HEK293T (cell line): ENCODE results near the gene SKP1.

Source experiments
- CTCF ChIA-PET: fragments of 350-600 bp; formaldehyde crosslinking; extraction: SDS; loops from one replicate; lab custom pipeline; 2021; ENCODE audit warnings: antibody characterized with exemption, inconsistent platforms; lab: Yijun Ruan, JAX
- POLR2A ChIA-PET: fragments of 350-600 bp; formaldehyde crosslinking; extraction: SDS; loops from one replicate; lab custom pipeline; 2020; ENCODE audit warnings: antibody characterized with exemption, inconsistent platforms; lab: Yijun Ruan, JAX
- DNase-seq: peaks from one replicate; pipeline ENCODE4 v3.0.0; 2012; ENCODE audit warnings: mixed read lengths; ENCODE audit errors: extremely low spot score
- ARNT ChIP-seq: fragments of 450-650 bp; IDR thresholded peaks from 2 replicates; pipeline ENCODE4 v1.6.1; 2017; ENCODE audit warnings: mild to moderate bottlenecking
- BHLHE40 ChIP-seq: fragments of 450-650 bp; IDR thresholded peaks from 2 replicates; pipeline ENCODE4 v1.6.1; 2016; ENCODE audit warnings: mild to moderate bottlenecking, moderate library complexity, borderline replicate concordance
- CTBP1 ChIP-seq: fragments of 450-650 bp; IDR thresholded peaks from 2 replicates; pipeline ENCODE4 v1.6.1; 2016; ENCODE audit warnings: borderline replicate concordance
- ELF4 ChIP-seq: fragments of 450-650 bp; IDR thresholded peaks from 2 replicates; pipeline ENCODE4 v1.6.1; 2017; ENCODE audit warnings: antibody characterized with exemption
- FOXA1 ChIP-seq: fragments of 450-650 bp; IDR thresholded peaks from 2 replicates; pipeline ENCODE4 v1.6.1; 2016; ENCODE audit warnings: mild to moderate bottlenecking
- FOXK2 ChIP-seq: fragments of 450-650 bp; IDR thresholded peaks from 2 replicates; pipeline ENCODE4 v1.6.1; 2016; ENCODE audit warnings: mild to moderate bottlenecking
- FOXM1 ChIP-seq: fragments of 450-650 bp; IDR thresholded peaks from 2 replicates; pipeline ENCODE4 v1.6.1; 2017; ENCODE audit warnings: mild to moderate bottlenecking, borderline replicate concordance
- HDGF ChIP-seq: fragments of 450-650 bp; IDR thresholded peaks from 2 replicates; pipeline ENCODE4 v1.6.1; 2017; ENCODE audit warnings: antibody characterized with exemption, borderline replicate concordance
- L3MBTL2 ChIP-seq: fragments of 450-650 bp; conservative IDR thresholded peaks from 2 replicates; pipeline ENCODE4 v1.6.1; 2016; ENCODE audit warnings: mild to moderate bottlenecking
- LEF1 ChIP-seq: fragments of 450-650 bp; IDR thresholded peaks from 2 replicates; pipeline ENCODE4 v1.6.1; 2017; ENCODE audit warnings: mild to moderate bottlenecking, borderline replicate concordance
- NFRKB ChIP-seq: fragments of 450-650 bp; IDR thresholded peaks from 2 replicates; pipeline ENCODE4 v1.6.1; 2016; ENCODE audit warnings: mild to moderate bottlenecking, moderate library complexity
- SP1 ChIP-seq: fragments of 450-650 bp; IDR thresholded peaks from 2 replicates; pipeline ENCODE4 v1.6.1; 2017
- SUZ12 ChIP-seq: fragments of 450-650 bp; IDR thresholded peaks from 2 replicates; pipeline ENCODE4 v1.6.1; 2016; ENCODE audit warnings: mild to moderate bottlenecking
- TARDBP ChIP-seq: fragments of 450-650 bp; IDR thresholded peaks from 2 replicates; pipeline ENCODE4 v1.6.1; 2016
- ZNF384 ChIP-seq: fragments of 450-650 bp; IDR thresholded peaks from 2 replicates; pipeline ENCODE4 v1.6.1; 2016
- TF ChIP-seq, protein P1 (sequence below): fragments of 450-650 bp; IDR thresholded peaks from 2 replicates; pipeline ENCODE4 v1.6.1; 2016

The SKP1 gene

DNA sequence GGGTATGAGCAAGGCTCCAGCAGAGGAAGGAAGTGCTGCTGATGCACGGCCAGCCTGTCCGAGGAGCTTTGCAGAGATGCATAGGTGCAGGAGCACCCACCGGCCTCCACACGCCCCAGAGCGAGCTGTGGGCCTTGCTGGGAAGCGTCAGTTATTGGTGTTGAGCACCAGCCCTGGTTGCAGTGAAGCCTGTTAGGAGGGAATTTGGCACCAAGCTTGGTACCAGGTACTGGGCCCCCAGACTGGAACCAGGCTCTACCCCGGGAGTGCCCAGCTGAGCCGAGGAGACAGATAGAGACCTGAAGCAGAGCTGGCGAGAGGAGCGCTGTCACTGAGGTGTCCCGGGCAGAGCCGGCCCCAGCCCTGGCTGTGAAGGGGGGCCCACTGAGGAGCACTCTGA is 57.0 kb downstream of the SKP1 start:
- DNase-seq, result no peak
- TF ChIP-seq HDGF, result no peak
- POLR2A ChIA-PET, result no interaction called here
- CTCF ChIA-PET, result interaction anchor here (0.7 kb wide), 1 partner anchor 20 kb away, joined by 3 read pairs; no protein-coding TSS in a partner anchor

DNA sequence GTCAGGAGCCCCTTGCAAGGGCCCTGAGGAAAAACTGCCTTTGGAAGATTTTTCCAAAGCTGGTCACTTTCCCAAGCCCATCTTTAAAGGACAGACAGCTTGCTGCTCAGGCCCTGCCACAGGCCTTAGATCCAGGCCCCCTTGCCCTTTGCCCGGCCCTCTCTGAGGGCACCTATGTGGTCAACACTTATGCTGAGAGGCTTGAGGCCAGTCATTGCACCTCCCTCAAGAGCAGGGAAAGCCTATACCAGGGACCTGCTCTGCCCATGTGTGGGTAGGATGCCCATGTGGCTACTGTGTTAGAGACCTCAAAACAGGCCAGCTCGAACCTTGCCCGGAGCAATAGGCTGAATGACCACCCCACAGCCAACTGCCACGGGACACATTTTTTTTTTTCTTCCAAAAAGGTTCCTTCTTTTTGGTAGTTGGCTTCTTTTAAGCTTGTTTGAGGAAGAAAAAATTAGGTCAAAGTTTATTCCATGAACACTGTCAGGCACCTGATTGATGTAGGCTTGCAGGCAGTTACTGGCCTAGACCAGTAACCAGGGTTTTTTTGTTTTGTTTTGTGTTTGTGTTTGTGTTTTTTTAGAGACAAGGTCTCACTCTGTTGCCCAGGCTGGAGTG is 58.4 kb downstream of the SKP1 start:
- no peak for DNase-seq
- ChIA-PET CTCF (interaction anchor here (0.5 to 1.4 kb wide), 2 partner anchors 79 to 135 kb away, joined by 3 to 7 read pairs; no protein-coding TSS in a partner anchor), POLR2A (no interaction called here)
- TF ChIP-seq FOXA1, result no peak
- no peak for TF ChIP-seq BHLHE40
- TF ChIP-seq ARNT, result no peak
- TF ChIP-seq TARDBP, result no peak
- TF ChIP-seq ZNF384, result no peak
- TF ChIP-seq ELF4, result no peak
- TF ChIP-seq L3MBTL2, result no peak
- no peak for TF ChIP-seq SUZ12
- no peak for TF ChIP-seq FOXK2
- TF ChIP-seq CTBP1, result no peak
- no peak for TF ChIP-seq FOXM1
- TF ChIP-seq SP1, result no peak
- TF ChIP-seq, protein P1, sequence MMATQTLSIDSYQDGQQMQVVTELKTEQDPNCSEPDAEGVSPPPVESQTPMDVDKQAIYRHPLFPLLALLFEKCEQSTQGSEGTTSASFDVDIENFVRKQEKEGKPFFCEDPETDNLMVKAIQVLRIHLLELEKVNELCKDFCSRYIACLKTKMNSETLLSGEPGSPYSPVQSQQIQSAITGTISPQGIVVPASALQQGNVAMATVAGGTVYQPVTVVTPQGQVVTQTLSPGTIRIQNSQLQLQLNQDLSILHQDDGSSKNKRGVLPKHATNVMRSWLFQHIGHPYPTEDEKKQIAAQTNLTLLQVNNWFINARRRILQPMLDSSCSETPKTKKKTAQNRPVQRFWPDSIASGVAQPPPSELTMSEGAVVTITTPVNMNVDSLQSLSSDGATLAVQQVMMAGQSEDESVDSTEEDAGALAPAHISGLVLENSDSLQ, result no peak

DNA sequence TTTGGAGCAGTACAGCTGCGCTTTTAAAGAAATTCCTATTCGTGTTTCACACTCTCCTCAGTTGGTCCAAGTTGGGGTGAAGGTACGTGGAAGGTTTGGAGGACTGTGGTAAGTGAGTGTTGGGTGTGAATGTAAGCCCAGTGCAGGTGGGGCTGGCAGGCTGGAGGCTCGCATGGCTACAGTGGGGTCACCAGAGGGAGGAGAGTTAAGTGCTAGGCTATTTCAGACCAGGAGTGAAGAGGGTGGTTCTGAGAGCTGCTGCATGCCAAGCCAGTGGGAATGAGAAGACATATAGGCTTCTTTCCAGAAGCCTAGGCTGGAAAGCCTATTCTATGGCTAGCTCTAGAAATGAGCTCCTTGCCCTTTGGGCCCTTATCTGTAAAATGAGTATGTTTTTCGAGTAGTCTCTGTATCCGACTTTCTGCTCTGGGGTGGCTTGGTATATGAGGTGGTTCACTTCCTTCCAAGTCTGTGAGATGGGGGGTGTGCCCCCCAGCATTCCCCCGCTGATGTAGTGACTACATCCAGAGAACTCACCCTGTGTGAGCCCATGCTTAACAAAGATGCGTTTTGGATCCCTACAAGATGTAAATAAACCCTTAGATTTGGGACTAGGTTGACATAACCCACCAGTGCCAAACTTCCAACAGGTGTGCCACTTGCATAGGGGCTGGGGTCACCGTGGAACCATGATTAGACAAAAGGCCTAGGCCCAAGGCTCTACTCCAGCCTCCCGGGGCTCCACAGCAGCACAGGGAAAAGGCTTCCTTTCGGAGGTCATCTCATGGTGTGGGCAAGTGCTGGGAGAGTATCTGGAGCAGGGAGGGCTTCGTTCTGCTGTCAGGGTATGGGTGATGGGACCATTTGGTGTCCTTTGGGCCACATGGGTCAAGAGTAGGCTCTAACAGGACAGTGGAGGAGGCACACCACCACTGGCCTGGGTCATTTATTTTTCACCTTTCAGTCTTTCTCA is 59.7 kb downstream of the SKP1 start:
- ChIA-PET CTCF (interaction anchor here (1.4 kb wide), 1 partner anchor 9 kb away, joined by 3 read pairs; no protein-coding TSS in a partner anchor), POLR2A (no interaction called here)
- no peak for TF ChIP-seq ELF4
- TF ChIP-seq BHLHE40, result no peak
- no peak for TF ChIP-seq SP1
- TF ChIP-seq TARDBP, result no peak
- no peak for TF ChIP-seq L3MBTL2
- TF ChIP-seq, protein P1, result no peak
- TF ChIP-seq FOXA1, result no peak
- no peak for DNase-seq

DNA sequence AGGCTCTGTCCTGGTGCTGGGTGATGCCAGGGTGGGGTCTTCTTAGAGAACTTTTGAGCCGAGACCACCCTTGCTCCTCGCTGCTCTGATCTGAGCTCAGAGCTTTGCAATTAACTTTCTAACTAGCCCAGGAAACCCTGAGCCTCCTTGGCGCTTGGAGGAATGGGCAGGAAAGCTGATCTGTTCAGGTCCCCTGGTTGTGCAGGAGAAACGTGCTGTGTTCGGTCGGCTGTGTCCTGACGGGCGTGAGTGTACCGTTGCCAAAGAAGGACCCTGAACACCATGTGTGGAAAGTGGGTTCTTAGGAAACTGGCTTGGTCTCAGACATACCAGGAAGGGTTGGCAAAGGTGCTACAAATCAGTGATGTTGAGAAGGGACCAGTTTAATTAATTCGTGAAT is 60.5 kb downstream of the SKP1 start:
- no peak for DNase-seq
- CTCF ChIA-PET, result interaction anchor here (1.4 kb wide), 1 partner anchor 9 kb away, joined by 3 read pairs; no protein-coding TSS in a partner anchor
- POLR2A ChIA-PET, result no interaction called here
- TF ChIP-seq ARNT (no peak), FOXK2 (no peak), LEF1 (no peak), FOXM1 (no peak), CTBP1 (no peak), HDGF (no peak), SUZ12 (no peak), NFRKB (no peak), FOXA1 (no peak), TARDBP (no peak), L3MBTL2 (no peak), SP1 (no peak)

DNA sequence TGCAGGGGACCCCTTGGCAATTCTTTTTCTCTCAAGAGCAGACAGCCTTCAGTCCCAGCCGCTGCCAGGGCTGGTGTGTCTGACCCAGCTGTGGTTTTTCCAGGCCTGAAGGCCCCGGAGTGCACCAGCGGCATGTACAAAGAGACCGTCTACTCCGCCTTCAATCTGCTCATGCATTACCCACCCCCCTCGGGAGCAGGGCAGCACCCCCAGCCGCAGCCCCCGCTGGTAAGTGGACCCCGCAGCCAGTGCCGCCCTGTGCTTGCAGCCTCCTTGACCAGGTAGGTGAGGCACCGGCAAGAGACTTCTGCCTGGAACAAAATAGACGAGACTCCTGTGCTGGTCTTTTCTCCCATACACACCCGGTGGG is 61.0 kb downstream of the SKP1 start:
- ChIA-PET POLR2A (interaction anchor here (1.4 kb wide), 1 partner anchor 33 kb away, joined by 3 read pairs; no protein-coding TSS in a partner anchor), CTCF (interaction anchor here (1.4 kb wide), 1 partner anchor 10 kb away, joined by 3 read pairs; no protein-coding TSS in a partner anchor)
- DNase-seq, result peak; percentile 10
- TF ChIP-seq ARNT (no peak), CTBP1 (no peak), FOXM1 (no peak), ZNF384 (no peak), FOXA1 (no peak), LEF1 (no peak), ELF4 (no peak), NFRKB (no peak), SUZ12 (no peak), HDGF (no peak), BHLHE40 (no peak), L3MBTL2 (no peak), FOXK2 (no peak), TARDBP (no peak), SP1 (no peak)
- TF ChIP-seq, protein P1, result no peak
